SJCRH30 (cell line): ENCODE measurements around the gene AGTR1. TPM values are rescaled to one million over a fixed set of nuclear protein-coding genes. Genes with fewer than 3 reads are reported as not detected.
"Not testable (repeated sequence)": the region's sequence is repeated elsewhere in the genome, so short reads cannot be mapped to it uniquely, and the experiment has no call there.

ENCODE experiments used
- DNase-seq, 2 experiments: peaks; one replicate each; pipeline ENCODE4 v3.0.0-alpha.2; 2015 to 2020
- H3K27ac ChIP-seq: fragments of 250-450 bp; sonication (Bioruptor Pico); 2 replicates; pipeline ENCODE4 v1.5.1; 2020; ENCODE audit warnings: mild to moderate bottlenecking, moderate library complexity
- H3K27me3 ChIP-seq: fragments of 250-450 bp; sonication (Bioruptor Pico); 2 replicates; pipeline ENCODE4 v1.5.1; 2020; ENCODE audit warnings: mild to moderate bottlenecking, moderate library complexity
- H3K36me3 ChIP-seq: fragments of 250-450 bp; sonication (Bioruptor Pico); 2 replicates; pipeline ENCODE4 v1.5.1; 2020; ENCODE audit warnings: mild to moderate bottlenecking, moderate library complexity
- H3K4me1 ChIP-seq: fragments of 250-450 bp; sonication (Bioruptor Pico); 2 replicates; pipeline ENCODE4 v1.5.1; 2020; ENCODE audit warnings: mild to moderate bottlenecking, moderate library complexity
- H3K4me3 ChIP-seq: fragments of 250-450 bp; sonication (Bioruptor Pico); 2 replicates; pipeline ENCODE4 v1.5.1; 2020; ENCODE audit warnings: mild to moderate bottlenecking, moderate library complexity
- H3K9me3 ChIP-seq: fragments of 250-450 bp; sonication (Bioruptor Pico); replicated peaks from 2 replicates; pipeline ENCODE4 v1.5.1; 2020; ENCODE audit warnings: mild to moderate bottlenecking, moderate library complexity
- total RNA-seq: library from RNA; depleted of rRNA; stranded (reverse); fragments of >200 nt; shearing (Covaris generic); gene quantifications from 2 replicates; pipeline ENCODE4 v1.2.3, GENCODE V29; 2014

The AGTR1 gene
- total RNA-seq, 1 experiment from 2014 or later, result 0.43 TPM

GRCh38 chr3:148736086-148736485 lies 38.4 kb downstream of the AGTR1 start:
- H3K4me3 ChIP-seq, result no peak overlapping the region
- H3K27me3 ChIP-seq, result no peaks in the 10 kb centered on the region
- no peaks in the 10 kb centered on the region for H3K4me1 ChIP-seq
- no peak overlapping the region for H3K27ac ChIP-seq
- DNase-seq, result no peak
- H3K9me3 ChIP-seq, result no peaks in the 10 kb centered on the region
- H3K36me3 ChIP-seq, result no peaks in the 10 kb centered on the region

GRCh38 chr3:148737104-148737530 lies 39.4 kb downstream of the AGTR1 start:
- H3K36me3 ChIP-seq, result no peaks in the 10 kb centered on the region
- H3K4me1 ChIP-seq, result no peaks in the 10 kb centered on the region
- H3K9me3 ChIP-seq, result no peaks in the 10 kb centered on the region
- no peak overlapping the region for H3K27ac ChIP-seq
- H3K4me3 ChIP-seq, result no peak overlapping the region
- H3K27me3 ChIP-seq, result no peaks in the 10 kb centered on the region
- DNase-seq, result no peak

GRCh38 chr3:148739720-148740119 lies 42.0 kb downstream of the AGTR1 start:
- H3K36me3 ChIP-seq, result no peaks in the 10 kb centered on the region
- H3K4me3 ChIP-seq, result no peak overlapping the region
- DNase-seq, result no peak
- H3K9me3 ChIP-seq, result no peaks in the 10 kb centered on the region
- no peaks in the 10 kb centered on the region for H3K27me3 ChIP-seq
- H3K4me1 ChIP-seq, result no peaks in the 10 kb centered on the region
- no peak overlapping the region for H3K27ac ChIP-seq

- no peak overlapping the region for H3K4me3 ChIP-seq
- H3K27ac ChIP-seq, result no peak overlapping the region
- H3K4me1 ChIP-seq, result no peaks in the 10 kb centered on the region
- H3K36me3 ChIP-seq, result no peaks in the 10 kb centered on the region
- H3K9me3 ChIP-seq, result no peaks in the 10 kb centered on the region
- H3K27me3 ChIP-seq, result no peaks in the 10 kb centered on the region
- no peak for DNase-seq
Observed at GRCh38 chr3:148740291-148740690, 42.6 kb downstream of the AGTR1 start.

GRCh38 chr3:148741219-148741618 lies 43.5 kb downstream of the AGTR1 start:
- H3K9me3 ChIP-seq, result no peaks in the 10 kb centered on the region
- no peak for DNase-seq
- H3K27me3 ChIP-seq, result no peaks in the 10 kb centered on the region
- no peak overlapping the region for H3K27ac ChIP-seq
- no peaks in the 10 kb centered on the region for H3K4me1 ChIP-seq
- no peaks in the 10 kb centered on the region for H3K36me3 ChIP-seq
- no peak overlapping the region for H3K4me3 ChIP-seq

GRCh38 chr3:148742118-148742517 lies 44.4 kb downstream of the AGTR1 start:
- Histone ChIP-seq H3K27ac (no peak overlapping the region), H3K4me3 (no peak overlapping the region)

GRCh38 chr3:148746053-148746452 lies 48.4 kb downstream of the AGTR1 start:
- no peaks in the 10 kb centered on the region for H3K36me3 ChIP-seq
- no peaks in the 10 kb centered on the region for H3K9me3 ChIP-seq
- DNase-seq, result no peak
- H3K27me3 ChIP-seq, result no peaks in the 10 kb centered on the region
- H3K4me1 ChIP-seq, result no peaks in the 10 kb centered on the region
- no peak overlapping the region for H3K27ac ChIP-seq
- no peak overlapping the region for H3K4me3 ChIP-seq

More at GRCh38 chr3:148742118-148742517, 44.4 kb downstream of the AGTR1 start:
- Histone ChIP-seq H3K4me1 (no peaks in the 10 kb centered on the region), H3K9me3 (no peaks in the 10 kb centered on the region), H3K27me3 (no peaks in the 10 kb centered on the region), H3K36me3 (no peaks in the 10 kb centered on the region)
- no peak for DNase-seq

- no peak for DNase-seq
- Histone ChIP-seq H3K4me3 (no peak overlapping the region), H3K36me3 (no peaks in the 10 kb centered on the region), H3K27ac (no peak overlapping the region), H3K4me1 (no peaks in the 10 kb centered on the region), H3K9me3 (no peaks in the 10 kb centered on the region), H3K27me3 (no peaks in the 10 kb centered on the region)
Observed at GRCh38 chr3:148748283-148748682, 50.6 kb downstream of the AGTR1 start.

GRCh38 chr3:148750296-148750695 lies 52.6 kb downstream of the AGTR1 start:
- no peak overlapping the region for H3K27ac ChIP-seq
- DNase-seq, result no peak
- no peak overlapping the region for H3K4me3 ChIP-seq
- no peaks in the 10 kb centered on the region for H3K27me3 ChIP-seq
- no peaks in the 10 kb centered on the region for H3K36me3 ChIP-seq
- H3K9me3 ChIP-seq, result no peaks in the 10 kb centered on the region
- H3K4me1 ChIP-seq, result no peaks in the 10 kb centered on the region

- no peaks in the 10 kb centered on the region for H3K4me1 ChIP-seq
- no peak overlapping the region for H3K4me3 ChIP-seq
- H3K27me3 ChIP-seq, result no peaks in the 10 kb centered on the region
- H3K9me3 ChIP-seq, result no peaks in the 10 kb centered on the region
- no peak for DNase-seq
- no peaks in the 10 kb centered on the region for H3K36me3 ChIP-seq
- no peak overlapping the region for H3K27ac ChIP-seq
Observed at GRCh38 chr3:148751461-148751860, 53.8 kb downstream of the AGTR1 start.

GRCh38 chr3:148753385-148753784 lies 55.7 kb downstream of the AGTR1 start:
- H3K27ac ChIP-seq, H3K4me3 ChIP-seq, DNase-seq, H3K4me1 ChIP-seq, H3K9me3 ChIP-seq, H3K27me3 ChIP-seq, H3K36me3 ChIP-seq: not testable (repeated sequence)

GRCh38 chr3:148755570-148755969 lies 57.9 kb downstream of the AGTR1 start:
- Histone ChIP-seq H3K27me3 (no peaks in the 10 kb centered on the region), H3K4me1 (peaks cover 16% of the 10 kb centered on the region)
- no peak for DNase-seq

GRCh38 chr3:148756311-148756710 lies 58.6 kb downstream of the AGTR1 start:
- Histone ChIP-seq H3K4me1 (peaks cover 16% of the 10 kb centered on the region), H3K4me3 (no peak overlapping the region), H3K9me3 (no peaks in the 10 kb centered on the region; the same call in 1 of the 2 replicates), H3K27ac (no peak overlapping the region), H3K36me3 (no peaks in the 10 kb centered on the region), H3K27me3 (no peaks in the 10 kb centered on the region)
- no peak for DNase-seq

More at GRCh38 chr3:148755570-148755969, 57.9 kb downstream of the AGTR1 start:
- H3K27ac ChIP-seq, result no peak overlapping the region
- no peaks in the 10 kb centered on the region; the same call in 1 of the 2 replicates for H3K9me3 ChIP-seq
- no peak overlapping the region for H3K4me3 ChIP-seq
- H3K36me3 ChIP-seq, result no peaks in the 10 kb centered on the region

GRCh38 chr3:148757238-148758215 lies 59.8 kb downstream of the AGTR1 start:
- peak in 1 of 2 experiments; percentile 11 for DNase-seq
- H3K4me1 ChIP-seq, result peaks cover 16% of the 10 kb centered on the region
- H3K27me3 ChIP-seq, result no peaks in the 10 kb centered on the region
- no peak overlapping the region for H3K27ac ChIP-seq
- no peak overlapping the region for H3K4me3 ChIP-seq
- H3K9me3 ChIP-seq, result no peaks in the 10 kb centered on the region; the same call in 1 of the 2 replicates
- H3K36me3 ChIP-seq, result no peaks in the 10 kb centered on the region

- no peaks in the 10 kb centered on the region for H3K27me3 ChIP-seq
- peaks cover 18% of the 10 kb centered on the region for H3K4me1 ChIP-seq
- H3K27ac ChIP-seq, result no peak overlapping the region
- no peak for DNase-seq
- H3K4me3 ChIP-seq, result no peak overlapping the region
- no peaks in the 10 kb centered on the region; the same call in 1 of the 2 replicates for H3K9me3 ChIP-seq
- no peaks in the 10 kb centered on the region for H3K36me3 ChIP-seq
Observed at GRCh38 chr3:148758303-148758884, 60.7 kb downstream of the AGTR1 start.
